HepG2 (cell line): ENCODE results near the gene C22orf42. TPM values are rescaled to one million over a fixed set of nuclear protein-coding genes. Genes with fewer than 3 reads are reported as not detected.

Experiments
- HNRNPLL ChIP-seq: fragments of 200-400 bp; formaldehyde crosslinking; IDR thresholded peaks from 2 replicates; pipeline ENCODE4 v1.6.1; 2017; ENCODE audit warnings: mild to moderate bottlenecking, low read depth, low read length; ENCODE audit not compliant: poor library complexity, severe bottlenecking
- MEIS2 ChIP-seq: sonication (generic); formaldehyde crosslinking; IDR thresholded peaks from 2 replicates; pipeline ENCODE4 v1.9.0; 2021; ENCODE audit warnings: mild to moderate bottlenecking, missing genetic modification reagents
- NFKB2 ChIP-seq: sonication (generic); formaldehyde crosslinking; IDR thresholded peaks from 2 replicates; pipeline ENCODE4 v1.4.0; 2020; ENCODE audit warnings: missing genetic modification reagents, borderline replicate concordance
- PHF21A ChIP-seq: sonication (generic); formaldehyde crosslinking; IDR thresholded peaks from 2 replicates; pipeline ENCODE4 v1.5.0; 2020; ENCODE audit warnings: mild to moderate bottlenecking, missing genetic modification reagents
- PHF8 ChIP-seq: sonication (generic); formaldehyde crosslinking; IDR thresholded peaks from 2 replicates; pipeline ENCODE4 v1.5.0; 2020; ENCODE audit warnings: missing genetic modification reagents
- RAD21 ChIP-seq: fragments of 450-650 bp; formaldehyde crosslinking; IDR thresholded peaks from 2 replicates; pipeline ENCODE4 v1.5.0; 2020; ENCODE audit warnings: mild to moderate bottlenecking
- SOX6 ChIP-seq, 2 experiments: fragments of 450-650 bp in 1 of 2; sonication (generic) in 1 of 2; formaldehyde crosslinking in 1 of 2; IDR thresholded peaks; 2 replicates each; pipeline versions ENCODE4 v1.4.0 to v1.6.1; 2017 to 2020; ENCODE audit warnings: antibody characterized with exemption in 1 of 2, mild to moderate bottlenecking in 1 of 2, missing genetic modification reagents in 1 of 2
- ZFP36L2 ChIP-seq: sonication (generic); formaldehyde crosslinking; IDR thresholded peaks from 2 replicates; pipeline ENCODE4 v1.4.0; 2020; ENCODE audit warnings: missing genetic modification reagents
- ZNF256 ChIP-seq: sonication (generic); formaldehyde crosslinking; conservative IDR thresholded peaks from 2 replicates; pipeline ENCODE4 v1.4.0; 2020; ENCODE audit warnings: missing genetic modification reagents
- ZNF709 ChIP-seq: sonication (generic); formaldehyde crosslinking; IDR thresholded peaks from 2 replicates; pipeline ENCODE4 v1.5.0; 2020; ENCODE audit warnings: mild to moderate bottlenecking, missing genetic modification reagents
- ZNF891 ChIP-seq: sonication (generic); formaldehyde crosslinking; IDR thresholded peaks from 2 replicates; pipeline ENCODE4 v1.5.0; 2020; ENCODE audit warnings: mild to moderate bottlenecking, missing genetic modification reagents
- polyA plus RNA-seq, 8 experiments: library from polyadenylated mRNA; depleted of rRNA in 3 of 8; stranded (reverse) in 7 of 8; unstranded in 1 of 8; fragments of >200 nt; fragmentation: Illumina TruSeq in 4 of 8; extraction: Trizol in 4 of 8; gene quantifications; 2 replicates each; pipeline versions ENCODE4 v1.2.1 to v1.2.3, GENCODE V29; 2011 to 2016; ENCODE audit warnings: low read depth in 4 of 8, missing spikeins in 1 of 8, mixed read lengths in 1 of 8; ENCODE audit not compliant: insufficient read depth in 1 of 8
- total RNA-seq, 5 experiments: library from RNA; depleted of rRNA; stranded (reverse); fragments of >200 nt; fragmentation: Illumina TruSeq; extraction: Trizol; gene quantifications; 2 replicates each; pipeline ENCODE4 v1.2.3, GENCODE V29; 2016; ENCODE audit warnings: low read depth in 1 of 5
- TF ChIP-seq, protein P1 (sequence below): IDR thresholded peaks from 2 replicates; pipeline ENCODE4 v1.4.0; 2020; ENCODE audit warnings: mild to moderate bottlenecking, missing genetic modification reagents
- TF ChIP-seq, protein P2 (sequence below): sonication (generic); formaldehyde crosslinking; IDR thresholded peaks from 2 replicates; pipeline ENCODE4 v1.4.0; 2020; ENCODE audit warnings: missing genetic modification reagents
- TF ChIP-seq, protein P3 (sequence below), 2 experiments: sonication (generic) in 1 of 2; formaldehyde crosslinking in 1 of 2; IDR thresholded peaks; 2 replicates each; pipeline versions ENCODE4 v1.4.0 to v1.6.1; 2016 to 2020; ENCODE audit warnings: borderline replicate concordance in 1 of 2, low read depth in 1 of 2, mild to moderate bottlenecking in 1 of 2, missing genetic modification reagents in 1 of 2
- TF ChIP-seq, protein P4 (sequence below): sonication (generic); formaldehyde crosslinking; IDR thresholded peaks from 2 replicates; pipeline ENCODE4 v1.4.0; 2020; ENCODE audit warnings: missing genetic modification reagents

C22orf42 gene
- total and polyA plus RNA-seq, 2 of the 13 experiments (the other 11 are each of a cell fraction or from before 2014, with no cell fraction given), result not detected

DNA sequence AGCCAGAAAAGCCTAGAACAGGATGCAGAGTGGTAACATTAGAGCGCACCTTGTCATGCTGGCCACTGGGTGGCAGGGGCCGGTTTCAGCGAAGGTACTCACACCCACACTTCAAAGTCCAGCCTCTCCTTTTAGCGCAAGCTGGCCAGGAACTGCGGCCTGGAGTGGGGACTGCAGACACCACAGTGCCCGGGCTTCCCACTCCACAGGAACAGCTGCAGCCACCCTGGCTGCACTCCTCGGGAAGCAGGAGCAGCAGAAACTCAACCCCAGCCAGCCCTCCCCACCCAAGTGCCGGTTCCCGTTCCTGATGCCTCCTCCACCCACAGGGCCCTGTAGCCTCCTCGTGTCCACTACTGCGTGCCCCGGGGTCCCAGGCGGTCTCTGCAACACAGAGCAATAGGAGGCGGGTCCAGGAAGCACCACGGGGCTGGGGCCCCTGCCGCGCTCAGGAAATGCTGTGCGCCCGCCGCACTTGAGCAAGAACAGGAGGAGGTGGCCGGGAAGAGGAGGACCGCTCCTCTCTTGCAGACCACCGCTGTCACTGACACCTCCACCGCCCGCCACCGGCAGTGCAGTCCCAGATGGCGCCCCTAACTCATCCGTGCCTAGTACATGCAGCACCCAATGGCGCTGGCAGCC is 43.6 kb upstream of the C22orf42 start (continued):
- TF ChIP-seq, protein P1, sequence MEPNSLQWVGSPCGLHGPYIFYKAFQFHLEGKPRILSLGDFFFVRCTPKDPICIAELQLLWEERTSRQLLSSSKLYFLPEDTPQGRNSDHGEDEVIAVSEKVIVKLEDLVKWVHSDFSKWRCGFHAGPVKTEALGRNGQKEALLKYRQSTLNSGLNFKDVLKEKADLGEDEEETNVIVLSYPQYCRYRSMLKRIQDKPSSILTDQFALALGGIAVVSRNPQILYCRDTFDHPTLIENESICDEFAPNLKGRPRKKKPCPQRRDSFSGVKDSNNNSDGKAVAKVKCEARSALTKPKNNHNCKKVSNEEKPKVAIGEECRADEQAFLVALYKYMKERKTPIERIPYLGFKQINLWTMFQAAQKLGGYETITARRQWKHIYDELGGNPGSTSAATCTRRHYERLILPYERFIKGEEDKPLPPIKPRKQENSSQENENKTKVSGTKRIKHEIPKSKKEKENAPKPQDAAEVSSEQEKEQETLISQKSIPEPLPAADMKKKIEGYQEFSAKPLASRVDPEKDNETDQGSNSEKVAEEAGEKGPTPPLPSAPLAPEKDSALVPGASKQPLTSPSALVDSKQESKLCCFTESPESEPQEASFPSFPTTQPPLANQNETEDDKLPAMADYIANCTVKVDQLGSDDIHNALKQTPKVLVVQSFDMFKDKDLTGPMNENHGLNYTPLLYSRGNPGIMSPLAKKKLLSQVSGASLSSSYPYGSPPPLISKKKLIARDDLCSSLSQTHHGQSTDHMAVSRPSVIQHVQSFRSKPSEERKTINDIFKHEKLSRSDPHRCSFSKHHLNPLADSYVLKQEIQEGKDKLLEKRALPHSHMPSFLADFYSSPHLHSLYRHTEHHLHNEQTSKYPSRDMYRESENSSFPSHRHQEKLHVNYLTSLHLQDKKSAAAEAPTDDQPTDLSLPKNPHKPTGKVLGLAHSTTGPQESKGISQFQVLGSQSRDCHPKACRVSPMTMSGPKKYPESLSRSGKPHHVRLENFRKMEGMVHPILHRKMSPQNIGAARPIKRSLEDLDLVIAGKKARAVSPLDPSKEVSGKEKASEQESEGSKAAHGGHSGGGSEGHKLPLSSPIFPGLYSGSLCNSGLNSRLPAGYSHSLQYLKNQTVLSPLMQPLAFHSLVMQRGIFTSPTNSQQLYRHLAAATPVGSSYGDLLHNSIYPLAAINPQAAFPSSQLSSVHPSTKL (CRISPR knock-in tag), result no peak; the same call in 1 of the 2 replicates
- TF ChIP-seq, protein P2, sequence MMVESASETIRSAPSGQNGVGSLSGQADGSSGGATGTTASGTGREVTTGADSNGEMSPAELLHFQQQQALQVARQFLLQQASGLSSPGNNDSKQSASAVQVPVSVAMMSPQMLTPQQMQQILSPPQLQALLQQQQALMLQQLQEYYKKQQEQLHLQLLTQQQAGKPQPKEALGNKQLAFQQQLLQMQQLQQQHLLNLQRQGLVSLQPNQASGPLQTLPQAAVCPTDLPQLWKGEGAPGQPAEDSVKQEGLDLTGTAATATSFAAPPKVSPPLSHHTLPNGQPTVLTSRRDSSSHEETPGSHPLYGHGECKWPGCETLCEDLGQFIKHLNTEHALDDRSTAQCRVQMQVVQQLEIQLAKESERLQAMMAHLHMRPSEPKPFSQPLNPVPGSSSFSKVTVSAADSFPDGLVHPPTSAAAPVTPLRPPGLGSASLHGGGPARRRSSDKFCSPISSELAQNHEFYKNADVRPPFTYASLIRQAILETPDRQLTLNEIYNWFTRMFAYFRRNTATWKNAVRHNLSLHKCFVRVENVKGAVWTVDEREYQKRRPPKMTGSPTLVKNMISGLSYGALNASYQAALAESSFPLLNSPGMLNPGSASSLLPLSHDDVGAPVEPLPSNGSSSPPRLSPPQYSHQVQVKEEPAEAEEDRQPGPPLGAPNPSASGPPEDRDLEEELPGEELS (CRISPR knock-in tag), result 0 out of 2 replicates have a peak, but pooled peaks have one; percentile 19
- 0 out of 2 replicates have a peak, but pooled peaks have one; percentile 53 for TF ChIP-seq ZNF256 (CRISPR knock-in tag)
- TF ChIP-seq PHF8 (CRISPR knock-in tag), result peak; percentile 39; the same call in 1 of the 2 replicates
- no peak for TF ChIP-seq PHF21A (CRISPR knock-in tag)
- peak; percentile 79 for TF ChIP-seq RAD21 (CRISPR knock-in tag)
- TF ChIP-seq ZNF709 (CRISPR knock-in tag), result no peak
- TF ChIP-seq HNRNPLL, result peak; percentile 48
- TF ChIP-seq SOX6 (IDR thresholded peaks at IDR 0.05), result no peak
- TF ChIP-seq SOX6 (CRISPR knock-in tag; IDR thresholded peaks at IDR 0.05), result 0 out of 2 replicates have a peak, but pooled peaks have one; percentile 5
- TF ChIP-seq, protein P3, sequence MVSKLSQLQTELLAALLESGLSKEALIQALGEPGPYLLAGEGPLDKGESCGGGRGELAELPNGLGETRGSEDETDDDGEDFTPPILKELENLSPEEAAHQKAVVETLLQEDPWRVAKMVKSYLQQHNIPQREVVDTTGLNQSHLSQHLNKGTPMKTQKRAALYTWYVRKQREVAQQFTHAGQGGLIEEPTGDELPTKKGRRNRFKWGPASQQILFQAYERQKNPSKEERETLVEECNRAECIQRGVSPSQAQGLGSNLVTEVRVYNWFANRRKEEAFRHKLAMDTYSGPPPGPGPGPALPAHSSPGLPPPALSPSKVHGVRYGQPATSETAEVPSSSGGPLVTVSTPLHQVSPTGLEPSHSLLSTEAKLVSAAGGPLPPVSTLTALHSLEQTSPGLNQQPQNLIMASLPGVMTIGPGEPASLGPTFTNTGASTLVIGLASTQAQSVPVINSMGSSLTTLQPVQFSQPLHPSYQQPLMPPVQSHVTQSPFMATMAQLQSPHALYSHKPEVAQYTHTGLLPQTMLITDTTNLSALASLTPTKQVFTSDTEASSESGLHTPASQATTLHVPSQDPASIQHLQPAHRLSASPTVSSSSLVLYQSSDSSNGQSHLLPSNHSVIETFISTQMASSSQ (IDR thresholded peaks at IDR 0.05; ENCODE audit: low read depth), result no peak
- TF ChIP-seq, protein P3 (CRISPR knock-in tag; IDR thresholded peaks at IDR 0.05; ENCODE audit: borderline replicate concordance), result no peak
- no peak for TF ChIP-seq ZFP36L2 (CRISPR knock-in tag)
- TF ChIP-seq ZNF891 (CRISPR knock-in tag), result 0 out of 2 replicates have a peak, but pooled peaks have one; percentile 38
- 0 out of 2 replicates have a peak, but pooled peaks have one; percentile 33 for TF ChIP-seq NFKB2 (CRISPR knock-in tag)
- TF ChIP-seq, protein P4, sequence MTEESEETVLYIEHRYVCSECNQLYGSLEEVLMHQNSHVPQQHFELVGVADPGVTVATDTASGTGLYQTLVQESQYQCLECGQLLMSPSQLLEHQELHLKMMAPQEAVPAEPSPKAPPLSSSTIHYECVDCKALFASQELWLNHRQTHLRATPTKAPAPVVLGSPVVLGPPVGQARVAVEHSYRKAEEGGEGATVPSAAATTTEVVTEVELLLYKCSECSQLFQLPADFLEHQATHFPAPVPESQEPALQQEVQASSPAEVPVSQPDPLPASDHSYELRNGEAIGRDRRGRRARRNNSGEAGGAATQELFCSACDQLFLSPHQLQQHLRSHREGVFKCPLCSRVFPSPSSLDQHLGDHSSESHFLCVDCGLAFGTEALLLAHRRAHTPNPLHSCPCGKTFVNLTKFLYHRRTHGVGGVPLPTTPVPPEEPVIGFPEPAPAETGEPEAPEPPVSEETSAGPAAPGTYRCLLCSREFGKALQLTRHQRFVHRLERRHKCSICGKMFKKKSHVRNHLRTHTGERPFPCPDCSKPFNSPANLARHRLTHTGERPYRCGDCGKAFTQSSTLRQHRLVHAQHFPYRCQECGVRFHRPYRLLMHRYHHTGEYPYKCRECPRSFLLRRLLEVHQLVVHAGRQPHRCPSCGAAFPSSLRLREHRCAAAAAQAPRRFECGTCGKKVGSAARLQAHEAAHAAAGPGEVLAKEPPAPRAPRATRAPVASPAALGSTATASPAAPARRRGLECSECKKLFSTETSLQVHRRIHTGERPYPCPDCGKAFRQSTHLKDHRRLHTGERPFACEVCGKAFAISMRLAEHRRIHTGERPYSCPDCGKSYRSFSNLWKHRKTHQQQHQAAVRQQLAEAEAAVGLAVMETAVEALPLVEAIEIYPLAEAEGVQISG (CRISPR knock-in tag), result peak; percentile 56; the same call in 1 of the 2 replicates
- TF ChIP-seq MEIS2 (CRISPR knock-in tag), result peak; percentile 53; the same call in 1 of the 2 replicates
